Astrocyte of the cerebellum (primary cell): Measurements from ENCODE around the gene AP3S1.
A peak's percentile ranks its signal among the peaks of the same experiment; 100 is the strongest.
"Not testable (repeated sequence)": the region's sequence is repeated elsewhere in the genome, so short reads cannot be mapped to it uniquely, and the experiment has no call there.

Experiments used
- DNase-seq: peaks from one replicate; pipeline ENCODE4 v3.0.0-alpha.2; 2011; ENCODE audit warnings: low read depth
- H3K4me3 ChIP-seq: 2 replicates; pipeline ENCODE4 v1.5.1; 2011; ENCODE audit warnings: mild to moderate bottlenecking, low read depth, low read length, moderate library complexity
- CTCF ChIP-seq: IDR thresholded peaks from 2 replicates; pipeline ENCODE4 v1.5.1; 2012; ENCODE audit warnings: low read length, low read depth, moderate library complexity, mild to moderate bottlenecking; ENCODE audit errors: missing control alignments
- in situ Hi-C: cut with HindIII; loops from 2 replicates; pipeline ENCODE4 v1.10.0; 2017; ENCODE audit warnings: low sequenced_read_pairs

The AP3S1 gene

GRCh38 chr5:115884704-115885103 is 43.0 kb downstream of the AP3S1 start:
- in situ Hi-C loops, result no loop called here
- no peak for DNase-seq
- TF ChIP-seq CTCF, result no peak
- no peak overlapping the region for H3K4me3 ChIP-seq

GRCh38 chr5:115885208-115885607 is 43.5 kb downstream of the AP3S1 start:
- DNase-seq, in situ Hi-C loops, H3K4me3 ChIP-seq: not testable (repeated sequence)

- DNase-seq, result peak; percentile 16
- no peak for TF ChIP-seq CTCF
- in situ Hi-C loops, result no loop called here
- H3K4me3 ChIP-seq, result no peak overlapping the region
Measured at GRCh38 chr5:115888027-115888426, 46.3 kb downstream of the AP3S1 start.

- no peak for DNase-seq
- no peak overlapping the region for H3K4me3 ChIP-seq
- in situ Hi-C loops, result no loop called here
- TF ChIP-seq CTCF, result no peak
Measured at GRCh38 chr5:115892021-115892420, 50.3 kb downstream of the AP3S1 start.

- in situ Hi-C loops, result no loop called here
- DNase-seq, result no peak
- no peak for TF ChIP-seq CTCF
- no peak overlapping the region for H3K4me3 ChIP-seq
Measured at GRCh38 chr5:115894342-115894741, 52.6 kb downstream of the AP3S1 start.

GRCh38 chr5:115895821-115896220 is 54.1 kb downstream of the AP3S1 start:
- H3K4me3 ChIP-seq, result no peak overlapping the region
- DNase-seq, result no peak
- TF ChIP-seq CTCF, result no peak
- in situ Hi-C loops, result no loop called here

GRCh38 chr5:115898656-115899055 is 56.9 kb downstream of the AP3S1 start:
- in situ Hi-C loops, result no loop called here
- no peak for TF ChIP-seq CTCF
- H3K4me3 ChIP-seq, result no peak overlapping the region
- no peak for DNase-seq
